ENCODE results near the gene ARL11.

GRCh38 chr13:49638744-49639072, 10.4 kb downstream of the ARL11 start:
- TF ChIP-seq POLR2A (IDR thresholded peaks at IDR 0.05; ENCODE audit: low read length) (no peak), GATA1 (IDR thresholded peaks at IDR 0.05; ENCODE audit: low read depth, low read length) (no peak)

All from erythroblast (primary cell).